Activated T-cell treated with anti-CD3 and anti-CD28 coated beads for 24 hours (primary cell): ENCODE results near the gene SCAANT1.

Source experiments
- DNase-seq: peaks from one replicate; pipeline ENCODE4 v3.0.0-alpha.2; 2020; ENCODE audit warnings: low read depth

Gene SCAANT1

DNA sequence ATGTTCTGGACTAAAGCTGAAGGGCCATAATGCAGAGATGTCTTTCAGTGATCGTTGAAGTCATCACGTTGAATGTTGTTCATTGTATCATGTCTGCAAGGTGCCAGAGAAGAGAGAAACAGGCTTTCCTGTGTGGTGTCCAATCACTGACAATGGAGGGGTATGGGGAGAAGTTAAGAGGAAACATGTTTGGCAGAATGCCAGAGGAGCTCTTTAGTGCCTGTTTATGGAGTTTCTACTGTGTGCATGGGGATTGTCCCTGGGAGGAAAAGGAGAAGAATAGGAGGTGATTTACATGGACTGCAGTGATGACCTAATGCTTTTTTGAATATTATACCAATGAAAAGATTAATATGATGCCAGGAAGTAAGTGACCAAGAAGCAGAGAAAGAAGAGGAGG lies 11.7 kb downstream of the SCAANT1 start:
- DNase-seq, result no peak

DNA sequence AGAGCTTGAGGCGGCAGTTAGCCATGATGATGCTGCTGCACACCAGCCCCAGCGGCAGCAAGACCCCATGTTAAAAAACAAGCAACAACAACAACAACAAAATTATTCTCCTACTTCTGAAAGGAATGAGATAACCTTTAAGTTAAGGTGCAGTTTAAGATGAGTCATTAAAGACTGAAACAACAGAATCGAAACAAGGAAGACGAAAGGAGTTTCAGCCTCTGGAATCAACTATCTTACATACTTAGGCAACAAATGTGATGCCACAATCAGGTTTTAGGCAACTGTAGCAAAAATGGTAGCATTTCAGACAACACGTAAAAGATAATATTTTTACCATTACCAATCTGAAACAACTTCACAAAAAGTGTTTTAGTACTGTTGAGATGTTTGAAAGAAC lies 12.2 kb downstream of the SCAANT1 start:
- DNase-seq, result no peak

DNA sequence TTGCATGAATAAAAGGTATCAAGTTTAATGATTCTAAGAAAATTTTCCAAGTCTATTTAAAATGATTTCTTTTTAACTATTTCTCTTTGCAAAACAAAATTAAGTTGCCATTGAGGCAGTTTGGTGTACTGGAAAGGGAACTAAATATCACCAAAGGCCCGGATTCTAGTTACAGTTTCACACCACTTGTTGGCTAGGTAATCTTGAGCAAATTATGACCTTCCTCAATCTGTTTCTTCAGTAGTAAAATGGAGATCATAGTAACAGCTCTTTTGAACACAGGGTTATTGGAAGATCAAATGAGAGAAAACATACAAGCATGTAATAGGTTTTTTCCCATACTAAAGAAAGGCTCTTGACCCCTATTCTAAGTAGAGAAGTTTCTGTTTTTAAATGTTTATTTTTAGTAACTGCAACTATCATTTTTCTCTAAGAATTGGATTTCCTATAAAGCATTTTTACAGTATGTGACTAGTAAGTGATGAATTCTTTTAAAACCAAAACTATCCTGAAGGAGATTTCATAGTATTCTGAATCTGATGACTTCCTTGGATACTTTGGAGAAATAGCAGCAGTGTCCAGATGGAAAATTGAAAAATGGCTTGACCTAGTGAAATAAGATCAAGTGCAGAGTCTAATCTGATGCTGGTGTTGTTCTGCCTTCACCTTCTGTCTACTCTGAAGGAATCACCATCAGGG lies 15.7 kb downstream of the SCAANT1 start:
- DNase-seq, result no peak

GRCh38 chr3:63895422-63896189 lies 16.6 kb downstream of the SCAANT1 start:
- DNase-seq, result no peak

DNA sequence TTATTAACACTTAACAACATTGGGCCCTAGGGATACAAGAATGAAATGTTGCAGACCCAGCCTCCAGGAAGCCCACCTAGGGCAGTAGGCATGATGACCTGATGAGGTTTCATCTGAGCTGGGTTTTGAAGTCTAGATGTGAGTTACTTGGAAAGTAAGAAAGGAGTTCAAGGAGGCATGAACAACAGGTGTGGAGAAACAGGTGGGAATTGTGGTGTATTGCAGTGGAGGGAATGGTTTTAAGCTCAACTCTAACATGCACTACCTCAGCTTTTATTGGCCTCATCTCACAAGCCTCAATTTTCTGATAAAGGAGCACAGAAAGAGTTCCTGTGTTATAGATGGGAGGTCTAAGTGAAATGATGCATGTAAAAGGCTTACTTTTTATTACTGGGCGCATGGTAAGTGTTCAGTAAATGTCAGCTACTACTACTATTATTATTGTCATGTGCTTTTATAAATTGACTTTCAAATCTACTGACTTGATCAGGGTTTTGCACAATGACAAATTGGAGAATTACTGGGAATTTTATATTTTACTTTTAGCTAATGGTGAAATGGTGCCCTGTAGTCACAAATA lies 19.3 kb downstream of the SCAANT1 start:
- DNase-seq, result no peak

DNA sequence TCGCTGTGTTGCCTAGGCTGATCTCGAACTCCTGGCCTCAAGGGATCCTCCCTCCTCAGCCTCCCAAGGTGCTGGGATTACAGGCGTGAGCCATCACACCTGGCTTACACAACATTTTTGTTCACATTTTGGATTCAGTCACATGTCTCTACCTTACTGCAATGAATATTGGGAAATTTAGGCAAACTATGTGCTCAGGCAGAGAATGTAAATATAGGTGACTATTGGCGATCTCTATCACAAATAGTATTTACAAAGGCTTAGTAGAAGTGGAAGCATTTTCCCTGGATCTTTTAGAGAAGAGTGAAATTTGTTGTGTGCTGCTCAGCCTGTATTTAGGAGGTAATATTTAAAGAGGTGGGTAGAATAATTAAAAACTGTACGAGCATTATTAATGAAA lies 20.7 kb downstream of the SCAANT1 start:
- no peak for DNase-seq

DNA sequence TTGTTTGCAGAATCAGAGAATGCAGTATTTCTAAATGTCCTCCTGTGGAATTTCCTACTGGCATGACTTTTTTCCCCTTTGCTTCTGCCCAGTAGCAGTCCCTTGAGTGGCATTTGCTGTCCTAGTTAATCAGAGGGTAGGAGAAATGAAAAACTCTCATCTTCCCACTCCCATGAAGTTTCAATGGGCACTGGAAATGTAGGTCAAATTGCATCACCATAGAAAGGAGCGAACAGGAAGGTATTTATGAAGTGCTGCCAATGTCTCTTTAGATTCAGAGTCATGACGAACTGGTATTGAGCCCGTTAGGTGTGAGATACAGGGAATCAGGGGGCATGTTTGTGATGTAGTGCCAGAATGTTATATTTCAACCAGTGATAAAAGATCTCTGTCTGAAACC lies 25.3 kb downstream of the SCAANT1 start:
- DNase-seq, result no peak

DNA sequence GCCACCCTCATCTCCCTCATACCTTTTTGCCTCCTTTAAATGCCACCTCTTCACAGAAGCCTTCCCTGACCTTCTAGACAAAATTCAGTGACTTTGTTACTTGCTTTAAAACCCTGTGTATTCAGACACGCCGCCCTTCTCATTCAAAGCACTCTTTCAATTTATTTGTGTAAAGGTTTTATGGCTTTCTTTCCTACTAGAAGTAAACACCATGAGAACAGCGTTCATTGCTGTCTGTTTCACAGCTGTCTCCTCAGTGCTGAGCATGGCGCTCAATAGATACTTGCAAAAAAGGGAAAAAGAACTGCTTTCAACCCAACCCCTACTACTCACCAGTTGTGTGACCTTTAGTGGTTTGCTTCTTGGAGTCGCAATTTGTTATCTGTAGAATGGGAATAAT lies 31.5 kb downstream of the SCAANT1 start:
- no peak for DNase-seq

DNA sequence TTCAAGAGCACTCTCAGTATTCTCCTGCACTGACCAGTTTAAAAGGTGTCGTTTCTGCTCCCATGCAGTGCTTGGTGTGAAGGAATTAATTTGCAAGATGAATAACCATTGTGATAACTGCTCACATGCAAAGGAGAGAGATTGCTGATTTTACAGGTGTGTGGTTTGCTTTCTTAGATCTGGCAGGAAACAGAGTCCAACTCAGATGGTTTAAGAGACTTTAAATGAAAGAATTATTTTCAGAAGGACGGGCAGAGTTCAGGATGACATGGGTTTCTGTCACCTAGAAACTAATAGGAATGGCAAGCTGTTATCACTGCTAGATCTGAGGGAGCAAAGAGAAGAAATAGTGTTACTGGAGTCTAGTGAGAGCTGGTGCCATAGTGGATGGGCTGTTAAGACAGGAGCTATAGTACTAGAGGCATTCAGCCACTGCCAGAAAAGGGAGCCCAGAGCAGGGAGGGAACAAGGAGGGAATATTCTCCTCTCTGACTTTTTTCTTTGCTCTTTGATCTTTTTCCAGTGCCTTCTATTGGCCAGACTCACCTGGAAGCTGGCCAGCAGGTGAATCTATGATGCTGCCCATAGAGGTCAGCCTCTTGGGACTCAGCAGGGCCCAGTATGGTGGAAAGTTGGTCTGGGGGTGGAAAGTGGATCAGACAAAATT lies 33.7 kb downstream of the SCAANT1 start:
- no peak for DNase-seq

DNA sequence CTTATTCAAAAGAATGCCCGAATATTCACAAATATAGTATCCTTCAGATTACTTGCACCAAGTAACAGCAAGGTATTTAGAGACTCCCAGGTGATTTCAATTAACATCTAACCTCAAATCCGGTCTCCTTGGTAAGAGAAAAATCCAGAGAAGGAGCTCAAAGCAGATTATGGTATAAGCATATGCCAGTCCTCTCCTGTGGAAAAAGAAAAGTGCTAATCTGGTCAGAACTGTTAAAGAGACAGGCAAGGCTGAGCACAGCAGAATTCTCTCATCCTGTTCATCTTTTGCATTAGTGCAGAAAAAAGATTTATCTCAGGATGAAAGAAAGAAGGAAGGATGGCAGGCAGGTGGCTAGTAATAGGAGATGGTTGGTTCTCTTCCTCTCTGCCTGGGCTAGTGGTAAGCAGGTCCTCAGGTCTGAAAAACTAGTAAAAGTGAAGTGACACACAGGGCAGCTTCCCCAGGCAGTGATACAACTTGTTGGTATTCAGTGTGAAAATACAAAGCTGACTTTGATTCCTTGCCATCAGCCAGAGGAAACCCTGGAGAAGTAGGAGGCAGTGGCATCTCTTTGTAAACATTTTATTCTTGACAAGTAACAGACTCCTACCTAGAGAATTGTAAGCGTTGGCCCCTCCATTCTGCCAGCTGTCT lies 34.3 kb downstream of the SCAANT1 start:
- no peak for DNase-seq

DNA sequence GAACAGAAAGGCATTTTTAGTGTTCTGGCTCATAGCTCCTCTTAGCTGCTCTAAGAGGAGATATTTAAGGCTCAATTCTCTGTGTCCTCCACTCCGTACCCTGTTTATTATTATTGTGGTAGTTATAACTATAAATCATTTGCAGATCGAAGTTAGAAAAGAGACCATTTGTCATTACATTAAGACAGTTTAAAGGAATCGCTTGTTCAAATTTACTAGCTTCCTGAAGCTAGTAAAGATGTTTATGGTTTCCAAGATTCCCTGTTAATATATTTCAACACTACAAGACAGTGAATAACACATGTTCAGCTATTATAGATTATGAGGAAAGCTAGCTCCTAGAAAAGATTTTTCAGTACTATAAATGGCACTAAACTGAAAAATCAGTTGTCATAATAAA lies 35.9 kb downstream of the SCAANT1 start:
- no peak for DNase-seq

GRCh38 chr3:63875510-63875909 lies 36.7 kb downstream of the SCAANT1 start:
- no peak for DNase-seq

DNA sequence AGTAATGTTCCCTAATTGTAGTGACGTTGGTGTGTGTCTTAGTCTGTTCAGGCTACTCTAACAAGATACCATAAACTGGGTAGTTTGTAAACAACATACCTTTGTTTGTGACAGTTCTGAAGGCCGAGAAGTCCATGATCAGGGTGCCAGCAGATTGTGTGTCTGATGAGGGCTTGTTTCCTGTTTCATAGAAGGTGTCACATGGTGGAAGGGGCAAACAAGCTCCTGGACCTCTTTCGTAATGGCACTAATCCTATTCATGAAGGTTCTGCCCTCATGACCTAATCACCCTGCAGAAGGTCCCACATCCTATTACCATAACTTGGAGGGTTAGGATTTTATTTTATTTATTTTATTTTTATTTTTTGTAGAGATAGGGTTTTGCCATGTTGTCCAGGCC lies 37.4 kb downstream of the SCAANT1 start:
- DNase-seq, result no peak

- no peak for DNase-seq
These were observed 39.9 kb downstream of the SCAANT1 start for GRCh38 chr3:63872135-63872924.

DNA sequence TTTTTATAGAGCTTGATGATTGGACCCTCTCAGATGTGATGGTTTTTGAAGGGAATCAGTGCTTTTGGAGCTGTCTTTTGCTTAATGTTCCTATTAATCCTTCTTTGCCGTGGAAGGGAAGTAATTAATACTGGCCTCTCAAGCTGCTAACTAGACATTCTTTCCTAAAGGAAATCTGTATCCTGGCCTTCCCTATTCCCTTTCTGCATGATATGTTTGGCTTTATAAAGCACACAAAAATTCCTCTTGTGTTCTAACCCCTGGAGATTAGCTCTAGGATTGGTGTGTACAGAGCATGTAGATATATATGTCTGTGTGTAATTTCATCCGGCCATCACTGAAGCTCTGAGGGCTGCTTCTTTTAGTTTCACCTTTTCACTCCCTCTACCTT lies 41.6 kb downstream of the SCAANT1 start:
- DNase-seq, result no peak

- no peak for DNase-seq
These were observed 42.1 kb downstream of the SCAANT1 start for GRCh38 chr3:63869940-63870614.

- no peak for DNase-seq
These were observed 45.0 kb downstream of the SCAANT1 start for GRCh38 chr3:63867225-63867624.

- no peak for DNase-seq
These were observed 47.2 kb downstream of the SCAANT1 start for GRCh38 chr3:63864965-63865327.

DNA sequence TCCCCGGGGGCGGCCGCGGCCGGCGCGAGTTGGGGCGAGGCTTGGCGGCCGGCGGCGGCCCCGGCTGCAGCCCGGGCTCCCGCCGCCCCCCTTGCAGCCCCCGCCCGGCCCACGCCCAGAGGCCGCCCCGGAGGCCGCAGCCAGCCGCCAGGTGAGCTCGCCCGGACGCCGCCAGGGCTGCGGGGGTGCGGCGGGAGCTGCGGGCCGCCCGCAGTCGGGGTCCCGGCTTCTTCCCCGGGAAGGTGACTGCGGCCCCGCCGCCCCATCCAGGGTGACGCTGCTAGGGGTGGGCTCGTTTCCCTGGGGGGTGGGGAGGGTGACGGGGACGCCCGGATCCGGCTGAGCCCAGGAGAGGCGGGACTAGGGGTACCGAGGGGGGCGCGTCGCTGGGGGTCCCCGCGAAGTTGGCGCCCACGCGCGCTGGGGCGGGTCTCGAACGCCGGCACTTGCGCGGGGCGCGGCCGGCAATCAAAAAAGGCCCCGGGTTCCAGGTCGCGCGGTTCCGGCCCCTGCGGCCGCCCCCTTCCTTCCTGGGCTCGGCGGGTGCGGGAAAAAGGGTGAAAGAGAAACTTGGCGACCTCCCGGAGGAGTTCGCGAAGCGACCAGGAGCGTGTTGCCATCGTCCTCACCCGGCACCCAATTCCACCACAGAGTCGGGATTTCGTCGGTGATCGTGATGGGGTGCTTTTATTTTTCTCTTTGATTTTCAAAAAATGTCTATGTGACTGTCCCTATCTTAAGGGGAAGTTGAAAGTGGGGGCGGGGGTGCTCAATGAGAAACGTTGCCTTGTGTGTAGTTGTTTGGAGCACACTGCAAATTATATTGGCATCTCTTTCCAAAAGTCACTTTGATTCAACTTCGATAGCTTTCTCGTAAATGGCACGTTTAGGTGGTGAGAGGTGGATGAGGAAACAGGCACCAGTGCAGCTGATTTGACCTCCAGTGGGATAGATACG lies 47.9 kb downstream of the SCAANT1 start:
- peak; percentile 40 for DNase-seq
